ENCODE data around the gene CIITA.

Gene CIITA

GRCh38 chr16:10978871-10979446, 102.0 kb downstream of the CIITA start:
- DNase-seq: peak in 15 of 56 donors; percentile 3 to 32 (median 8)

- DNase-seq: peak in 46 of 56 donors; percentile 4 to 75 (median 31)
Observed at GRCh38 chr16:10979717-10980601, 103.0 kb downstream of the CIITA start.

- no peak for DNase-seq
Observed at GRCh38 chr16:10980813-10981212, 103.8 kb downstream of the CIITA start.

GRCh38 chr16:10981697-10982216, 104.8 kb downstream of the CIITA start:
- DNase-seq: peak in 3 of 56 donors; percentile 2 to 9 (median 6)

GRCh38 chr16:10982465-10983150, 105.6 kb downstream of the CIITA start:
- DNase-seq: peak in 10 of 56 donors; percentile 3 to 30 (median 14)

- no peak for DNase-seq
Observed at GRCh38 chr16:10983159-10983558, 106.2 kb downstream of the CIITA start.

GRCh38 chr16:10984509-10984908, 107.5 kb downstream of the CIITA start:
- no peak for DNase-seq

Measured in nucleus accumbens (tissue), 56 donors.